HepG2 (cell line): ENCODE measurements around the gene PARN. TPM values are rescaled to one million over a fixed set of nuclear protein-coding genes. Genes with fewer than 3 reads are reported as not detected.

Experiments used
- CENPT ChIP-seq: sonication (generic); formaldehyde crosslinking; IDR thresholded peaks from 2 replicates; pipeline ENCODE4 v1.8.0; 2022; ENCODE audit warnings: low read depth, mild to moderate bottlenecking, moderate library complexity, missing genetic modification reagents
- FOXO1 ChIP-seq: sonication (generic); formaldehyde crosslinking; IDR thresholded peaks from 2 replicates; pipeline ENCODE4 v1.4.0; 2020; ENCODE audit warnings: missing genetic modification reagents
- GATAD1 ChIP-seq: IDR thresholded peaks from 2 replicates; pipeline ENCODE4 v1.6.1; 2016; ENCODE audit warnings: missing genetic modification reagents, missing compliant biosample characterization
- GLI4 ChIP-seq: sonication (generic); formaldehyde crosslinking; IDR thresholded peaks from 2 replicates; pipeline ENCODE4 v1.5.1; 2020; ENCODE audit warnings: missing genetic modification reagents, mild to moderate bottlenecking, moderate library complexity, borderline replicate concordance
- ONECUT2 ChIP-seq: sonication (generic); formaldehyde crosslinking; IDR thresholded peaks from 2 replicates; pipeline ENCODE4 v1.4.0; 2020; ENCODE audit warnings: missing genetic modification reagents
- RARA ChIP-seq: IDR thresholded peaks from 2 replicates; pipeline ENCODE4 v1.6.1; 2016; ENCODE audit warnings: missing genetic modification reagents, missing compliant biosample characterization
- RFXANK ChIP-seq: IDR thresholded peaks from 2 replicates; pipeline ENCODE4 v1.6.1; 2016
- SALL1 ChIP-seq: sonication (generic); formaldehyde crosslinking; IDR thresholded peaks from 2 replicates; pipeline ENCODE4 v1.8.0; 2022; ENCODE audit warnings: mild to moderate bottlenecking, missing genetic modification reagents
- SOX13 ChIP-seq, 3 experiments: fragments of 450-650 bp in 1 of 3; sonication (generic) in 1 of 3; formaldehyde crosslinking in 1 of 3; IDR thresholded peaks in 2 of 3; conservative IDR thresholded peaks in 1 of 3; 2 replicates each; pipeline versions ENCODE4 v1.5.0 to v1.6.1; 2016 to 2020; ENCODE audit warnings: antibody characterized with exemption in 1 of 3, mild to moderate bottlenecking in 1 of 3, missing compliant biosample characterization in 1 of 3, missing genetic modification reagents in 1 of 3, moderate library complexity in 1 of 3
- ZNF331 ChIP-seq: sonication (generic); formaldehyde crosslinking; IDR thresholded peaks from 2 replicates; pipeline ENCODE4 v1.4.0; 2020; ENCODE audit warnings: missing genetic modification reagents
- ZNF839 ChIP-seq: sonication (generic); formaldehyde crosslinking; IDR thresholded peaks from 2 replicates; pipeline ENCODE4 v1.4.0; 2020; ENCODE audit warnings: missing genetic modification reagents, mild to moderate bottlenecking, borderline replicate concordance
- polyA plus RNA-seq, 8 experiments: library from polyadenylated mRNA; depleted of rRNA in 3 of 8; stranded (reverse) in 7 of 8; unstranded in 1 of 8; fragments of >200 nt; fragmentation: Illumina TruSeq in 4 of 8; extraction: Trizol in 4 of 8; gene quantifications; 2 replicates each; pipeline versions ENCODE4 v1.2.1 to v1.2.3, GENCODE V29; 2011 to 2016; ENCODE audit warnings: low read depth in 4 of 8, missing spikeins in 1 of 8, mixed read lengths in 1 of 8; ENCODE audit not compliant: insufficient read depth in 1 of 8
- total RNA-seq, 5 experiments: library from RNA; depleted of rRNA; stranded (reverse); fragments of >200 nt; fragmentation: Illumina TruSeq; extraction: Trizol; gene quantifications; 2 replicates each; pipeline ENCODE4 v1.2.3, GENCODE V29; 2016; ENCODE audit warnings: low read depth in 1 of 5
- TF ChIP-seq, protein P1 (sequence below): sonication (generic); formaldehyde crosslinking; IDR thresholded peaks from 2 replicates; pipeline ENCODE4 v1.9.0; 2021; ENCODE audit warnings: mild to moderate bottlenecking, missing genetic modification reagents
- TF ChIP-seq, protein P2 (sequence below): sonication (generic); formaldehyde crosslinking; IDR thresholded peaks from 2 replicates; pipeline ENCODE4 v1.4.0; 2020; ENCODE audit warnings: mild to moderate bottlenecking, missing genetic modification reagents
- TF ChIP-seq, protein P3 (sequence below): sonication (generic); formaldehyde crosslinking; IDR thresholded peaks from 2 replicates; pipeline ENCODE4 v1.4.0; 2020; ENCODE audit warnings: missing genetic modification reagents
- TF ChIP-seq, protein P4 (sequence below): sonication (generic); formaldehyde crosslinking; IDR thresholded peaks from 2 replicates; pipeline ENCODE4 v1.5.1; 2020; ENCODE audit warnings: missing genetic modification reagents, mild to moderate bottlenecking, borderline replicate concordance

The PARN gene
- total and polyA plus RNA-seq, 2 of the 13 experiments (the other 11 are each of a cell fraction or from before 2014, with no cell fraction given), result 13.3 to 47.6 TPM

DNA sequence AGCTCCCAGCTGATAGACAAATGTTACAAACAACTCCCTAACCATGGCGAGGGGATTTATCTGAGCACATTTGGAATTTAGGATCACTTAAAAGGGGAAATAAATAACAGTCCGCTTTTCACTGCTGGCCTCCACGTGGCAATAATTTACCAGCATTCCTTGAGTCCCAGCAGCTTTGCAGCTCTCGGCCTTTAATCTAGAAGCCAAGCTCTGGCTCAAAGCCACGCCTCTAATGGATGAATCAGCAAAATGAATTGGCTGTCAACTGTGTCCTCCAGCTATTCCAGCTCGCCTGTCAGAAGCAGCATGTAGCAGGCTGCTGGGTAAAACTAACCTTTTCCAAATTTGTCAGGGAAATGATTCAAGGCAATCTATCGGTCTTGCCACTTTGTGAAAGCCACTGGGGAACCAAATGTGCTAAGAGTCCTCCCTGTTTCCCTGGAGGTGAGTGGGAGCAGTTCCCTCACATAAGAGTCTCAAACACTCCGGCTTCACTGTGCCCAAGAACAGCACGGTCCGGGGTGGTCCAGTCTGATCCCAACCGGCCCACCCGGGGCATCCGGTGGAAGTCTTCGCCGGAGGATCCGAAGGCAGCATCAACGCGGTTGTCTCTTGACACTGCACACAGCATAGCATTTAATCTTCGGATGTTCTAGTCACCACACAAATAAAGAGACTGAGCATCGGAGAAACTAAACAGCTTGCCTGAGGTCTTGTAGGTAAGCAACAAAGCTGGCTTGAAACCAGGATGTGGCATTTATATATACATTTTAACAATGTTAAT lies 143.3 kb downstream of the PARN start (continued):
- TF ChIP-seq CENPT (CRISPR knock-in tag), result no peak
- no peak for TF ChIP-seq SOX13 (IDR thresholded peaks at IDR 0.05)
- peak in 1 of 2 experiments; percentile 78; a peak in 2 of 4 replicates for TF ChIP-seq SOX13 (CRISPR knock-in tag; conservative IDR thresholded peaks at IDR 0.05 in 1 of 2, IDR thresholded peaks at IDR 0.05 in 1 of 2)
- peak; percentile 47; the same call in 1 of the 2 replicates for TF ChIP-seq FOXO1 (CRISPR knock-in tag)
- TF ChIP-seq, protein P1, sequence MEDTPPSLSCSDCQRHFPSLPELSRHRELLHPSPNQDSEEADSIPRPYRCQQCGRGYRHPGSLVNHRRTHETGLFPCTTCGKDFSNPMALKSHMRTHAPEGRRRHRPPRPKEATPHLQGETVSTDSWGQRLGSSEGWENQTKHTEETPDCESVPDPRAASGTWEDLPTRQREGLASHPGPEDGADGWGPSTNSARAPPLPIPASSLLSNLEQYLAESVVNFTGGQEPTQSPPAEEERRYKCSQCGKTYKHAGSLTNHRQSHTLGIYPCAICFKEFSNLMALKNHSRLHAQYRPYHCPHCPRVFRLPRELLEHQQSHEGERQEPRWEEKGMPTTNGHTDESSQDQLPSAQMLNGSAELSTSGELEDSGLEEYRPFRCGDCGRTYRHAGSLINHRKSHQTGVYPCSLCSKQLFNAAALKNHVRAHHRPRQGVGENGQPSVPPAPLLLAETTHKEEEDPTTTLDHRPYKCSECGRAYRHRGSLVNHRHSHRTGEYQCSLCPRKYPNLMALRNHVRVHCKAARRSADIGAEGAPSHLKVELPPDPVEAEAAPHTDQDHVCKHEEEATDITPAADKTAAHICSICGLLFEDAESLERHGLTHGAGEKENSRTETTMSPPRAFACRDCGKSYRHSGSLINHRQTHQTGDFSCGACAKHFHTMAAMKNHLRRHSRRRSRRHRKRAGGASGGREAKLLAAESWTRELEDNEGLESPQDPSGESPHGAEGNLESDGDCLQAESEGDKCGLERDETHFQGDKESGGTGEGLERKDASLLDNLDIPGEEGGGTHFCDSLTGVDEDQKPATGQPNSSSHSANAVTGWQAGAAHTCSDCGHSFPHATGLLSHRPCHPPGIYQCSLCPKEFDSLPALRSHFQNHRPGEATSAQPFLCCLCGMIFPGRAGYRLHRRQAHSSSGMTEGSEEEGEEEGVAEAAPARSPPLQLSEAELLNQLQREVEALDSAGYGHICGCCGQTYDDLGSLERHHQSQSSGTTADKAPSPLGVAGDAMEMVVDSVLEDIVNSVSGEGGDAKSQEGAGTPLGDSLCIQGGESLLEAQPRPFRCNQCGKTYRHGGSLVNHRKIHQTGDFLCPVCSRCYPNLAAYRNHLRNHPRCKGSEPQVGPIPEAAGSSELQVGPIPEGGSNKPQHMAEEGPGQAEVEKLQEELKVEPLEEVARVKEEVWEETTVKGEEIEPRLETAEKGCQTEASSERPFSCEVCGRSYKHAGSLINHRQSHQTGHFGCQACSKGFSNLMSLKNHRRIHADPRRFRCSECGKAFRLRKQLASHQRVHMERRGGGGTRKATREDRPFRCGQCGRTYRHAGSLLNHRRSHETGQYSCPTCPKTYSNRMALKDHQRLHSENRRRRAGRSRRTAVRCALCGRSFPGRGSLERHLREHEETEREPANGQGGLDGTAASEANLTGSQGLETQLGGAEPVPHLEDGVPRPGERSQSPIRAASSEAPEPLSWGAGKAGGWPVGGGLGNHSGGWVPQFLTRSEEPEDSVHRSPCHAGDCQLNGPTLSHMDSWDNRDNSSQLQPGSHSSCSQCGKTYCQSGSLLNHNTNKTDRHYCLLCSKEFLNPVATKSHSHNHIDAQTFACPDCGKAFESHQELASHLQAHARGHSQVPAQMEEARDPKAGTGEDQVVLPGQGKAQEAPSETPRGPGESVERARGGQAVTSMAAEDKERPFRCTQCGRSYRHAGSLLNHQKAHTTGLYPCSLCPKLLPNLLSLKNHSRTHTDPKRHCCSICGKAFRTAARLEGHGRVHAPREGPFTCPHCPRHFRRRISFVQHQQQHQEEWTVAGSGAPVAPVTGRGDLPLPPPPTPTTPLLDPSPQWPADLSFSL (CRISPR knock-in tag), result peak; percentile 68; the same call in 1 of the 2 replicates
- peak; percentile 85 for TF ChIP-seq ZNF331 (CRISPR knock-in tag)
- peak; percentile 79; the same call in 1 of the 2 replicates for TF ChIP-seq ZNF839 (CRISPR knock-in tag)
- peak; percentile 60; the same call in 1 of the 2 replicates for TF ChIP-seq GLI4 (CRISPR knock-in tag)
- TF ChIP-seq, protein P2, sequence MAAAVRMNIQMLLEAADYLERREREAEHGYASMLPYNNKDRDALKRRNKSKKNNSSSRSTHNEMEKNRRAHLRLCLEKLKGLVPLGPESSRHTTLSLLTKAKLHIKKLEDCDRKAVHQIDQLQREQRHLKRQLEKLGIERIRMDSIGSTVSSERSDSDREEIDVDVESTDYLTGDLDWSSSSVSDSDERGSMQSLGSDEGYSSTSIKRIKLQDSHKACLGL (CRISPR knock-in tag), result peak; percentile 72; the same call in 1 of the 2 replicates
- TF ChIP-seq RFXANK (CRISPR knock-in tag), result peak; percentile 90
- TF ChIP-seq, protein P3, sequence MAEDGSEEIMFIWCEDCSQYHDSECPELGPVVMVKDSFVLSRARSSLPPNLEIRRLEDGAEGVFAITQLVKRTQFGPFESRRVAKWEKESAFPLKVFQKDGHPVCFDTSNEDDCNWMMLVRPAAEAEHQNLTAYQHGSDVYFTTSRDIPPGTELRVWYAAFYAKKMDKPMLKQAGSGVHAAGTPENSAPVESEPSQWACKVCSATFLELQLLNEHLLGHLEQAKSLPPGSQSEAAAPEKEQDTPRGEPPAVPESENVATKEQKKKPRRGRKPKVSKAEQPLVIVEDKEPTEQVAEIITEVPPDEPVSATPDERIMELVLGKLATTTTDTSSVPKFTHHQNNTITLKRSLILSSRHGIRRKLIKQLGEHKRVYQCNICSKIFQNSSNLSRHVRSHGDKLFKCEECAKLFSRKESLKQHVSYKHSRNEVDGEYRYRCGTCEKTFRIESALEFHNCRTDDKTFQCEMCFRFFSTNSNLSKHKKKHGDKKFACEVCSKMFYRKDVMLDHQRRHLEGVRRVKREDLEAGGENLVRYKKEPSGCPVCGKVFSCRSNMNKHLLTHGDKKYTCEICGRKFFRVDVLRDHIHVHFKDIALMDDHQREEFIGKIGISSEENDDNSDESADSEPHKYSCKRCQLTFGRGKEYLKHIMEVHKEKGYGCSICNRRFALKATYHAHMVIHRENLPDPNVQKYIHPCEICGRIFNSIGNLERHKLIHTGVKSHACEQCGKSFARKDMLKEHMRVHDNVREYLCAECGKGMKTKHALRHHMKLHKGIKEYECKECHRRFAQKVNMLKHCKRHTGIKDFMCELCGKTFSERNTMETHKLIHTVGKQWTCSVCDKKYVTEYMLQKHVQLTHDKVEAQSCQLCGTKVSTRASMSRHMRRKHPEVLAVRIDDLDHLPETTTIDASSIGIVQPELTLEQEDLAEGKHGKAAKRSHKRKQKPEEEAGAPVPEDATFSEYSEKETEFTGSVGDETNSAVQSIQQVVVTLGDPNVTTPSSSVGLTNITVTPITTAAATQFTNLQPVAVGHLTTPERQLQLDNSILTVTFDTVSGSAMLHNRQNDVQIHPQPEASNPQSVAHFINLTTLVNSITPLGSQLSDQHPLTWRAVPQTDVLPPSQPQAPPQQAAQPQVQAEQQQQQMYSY (CRISPR knock-in tag), result peak; percentile 75; the same call in 1 of the 2 replicates
- peak; percentile 94 for TF ChIP-seq SALL1 (CRISPR knock-in tag)
- TF ChIP-seq GATAD1 (CRISPR knock-in tag), result peak; percentile 48; the same call in 1 of the 2 replicates
- TF ChIP-seq, protein P4, sequence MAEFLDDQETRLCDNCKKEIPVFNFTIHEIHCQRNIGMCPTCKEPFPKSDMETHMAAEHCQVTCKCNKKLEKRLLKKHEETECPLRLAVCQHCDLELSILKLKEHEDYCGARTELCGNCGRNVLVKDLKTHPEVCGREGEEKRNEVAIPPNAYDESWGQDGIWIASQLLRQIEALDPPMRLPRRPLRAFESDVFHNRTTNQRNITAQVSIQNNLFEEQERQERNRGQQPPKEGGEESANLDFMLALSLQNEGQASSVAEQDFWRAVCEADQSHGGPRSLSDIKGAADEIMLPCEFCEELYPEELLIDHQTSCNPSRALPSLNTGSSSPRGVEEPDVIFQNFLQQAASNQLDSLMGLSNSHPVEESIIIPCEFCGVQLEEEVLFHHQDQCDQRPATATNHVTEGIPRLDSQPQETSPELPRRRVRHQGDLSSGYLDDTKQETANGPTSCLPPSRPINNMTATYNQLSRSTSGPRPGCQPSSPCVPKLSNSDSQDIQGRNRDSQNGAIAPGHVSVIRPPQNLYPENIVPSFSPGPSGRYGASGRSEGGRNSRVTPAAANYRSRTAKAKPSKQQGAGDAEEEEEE (CRISPR knock-in tag), result no peak
- TF ChIP-seq ONECUT2 (CRISPR knock-in tag), result 0 out of 2 replicates have a peak, but pooled peaks have one; percentile 64
- peak; percentile 71 for TF ChIP-seq RARA
